Measurements from ENCODE around the gene PACRG. TPM values are rescaled to one million over a fixed set of nuclear protein-coding genes. Genes with fewer than 3 reads are reported as not detected.

PACRG gene
- total and polyA plus RNA-seq, 2 of the 13 experiments (the other 11 are each of a cell fraction or from before 2014, with no cell fraction given), result 0.13 TPM; not detected in 1

GRCh38 chr6:162856885-162857284 lies 129.1 kb downstream of the PACRG start (continued):
- no peak for TF ChIP-seq SOX13 (IDR thresholded peaks at IDR 0.05)
- TF ChIP-seq SOX13 (CRISPR knock-in tag; conservative IDR thresholded peaks at IDR 0.05 in 1 of 2, IDR thresholded peaks at IDR 0.05 in 1 of 2), result peak in 1 of 2 experiments; percentile 22; a peak in 1 of 4 replicates
- no peak for TF ChIP-seq SNAI1 (CRISPR knock-in tag; IDR thresholded peaks at IDR 0.05; ENCODE audit: borderline replicate concordance)
- peak; percentile 54 for TF ChIP-seq XRCC5 (optimal IDR thresholded peaks at IDR 0.05; ENCODE audit: low read length)
- no peak for TF ChIP-seq ZNF460 (CRISPR knock-in tag; IDR thresholded peaks at IDR 0.05; ENCODE audit: borderline replicate concordance)
- 0 out of 2 replicates have a peak, but pooled peaks have one; percentile 19 for TF ChIP-seq BCL6 (CRISPR knock-in tag; IDR thresholded peaks at IDR 0.05)
- no peak for TF ChIP-seq ZBTB34 (CRISPR knock-in tag; IDR thresholded peaks at IDR 0.05)
- no peak for TF ChIP-seq PRMT3 (CRISPR knock-in tag; IDR thresholded peaks at IDR 0.05; ENCODE audit: borderline replicate concordance, low read depth)
- TF ChIP-seq HMGXB4 (CRISPR knock-in tag; IDR thresholded peaks at IDR 0.05; ENCODE audit: borderline replicate concordance in 1 of 2, low read depth in 1 of 2), result peak in 1 of 2 experiments; percentile 38; a peak in 1 of 4 replicates
- no peak for TF ChIP-seq PLRG1 (conservative IDR thresholded peaks at IDR 0.05)
- TF ChIP-seq HNRNPUL1 (IDR thresholded peaks at IDR 0.05; ENCODE audit: low read depth, low read length), result no peak
- TF ChIP-seq ZMYM3 (CRISPR knock-in tag; IDR thresholded peaks at IDR 0.05), result no peak
- no peak for TF ChIP-seq ZBTB37 (CRISPR knock-in tag; IDR thresholded peaks at IDR 0.05)
- no peak for TF ChIP-seq ZBTB21 (CRISPR knock-in tag; IDR thresholded peaks at IDR 0.05)
- TF ChIP-seq SOX5 (CRISPR knock-in tag; IDR thresholded peaks at IDR 0.05; ENCODE audit: borderline replicate concordance), result peak; percentile 39; the same call in 1 of the 2 replicates
- no peak for TF ChIP-seq ZNF770 (CRISPR knock-in tag; IDR thresholded peaks at IDR 0.05)
- no peak for TF ChIP-seq ZEB1 (IDR thresholded peaks at IDR 0.05; ENCODE audit: insufficient replicate concordance, low read depth)
- TF ChIP-seq KAT8 (CRISPR knock-in tag; IDR thresholded peaks at IDR 0.05), result 0 out of 2 replicates have a peak, but pooled peaks have one; percentile 20
- TF ChIP-seq NR2C2 (CRISPR knock-in tag; IDR thresholded peaks at IDR 0.05; ENCODE audit: borderline replicate concordance), result no peak
- no peak for TF ChIP-seq ZNF180 (CRISPR knock-in tag; IDR thresholded peaks at IDR 0.05; ENCODE audit: borderline replicate concordance, low read depth)
- 0 out of 2 replicates have a peak, but pooled peaks have one; percentile 27 for TF ChIP-seq RXRB (CRISPR knock-in tag; IDR thresholded peaks at IDR 0.05; ENCODE audit: borderline replicate concordance)
- peak; percentile 69 for TF ChIP-seq SMC3 (IDR thresholded peaks at IDR 0.05; ENCODE audit: low read length)
- 0 out of 2 replicates have a peak, but pooled peaks have one; percentile 17 for TF ChIP-seq TBX2 (CRISPR knock-in tag; IDR thresholded peaks at IDR 0.05; ENCODE audit: borderline replicate concordance)
